IMR-90 (cell line): ENCODE results near the gene ZDHHC19. TPM values are rescaled to one million over a fixed set of nuclear protein-coding genes. Genes with fewer than 3 reads are reported as not detected.

Source experiments
- ATAC-seq: fragments of 200-7000 bp; cut with Tn5 transposase; 2 replicates; pipeline ENCODE4 v1.9.1; 2020; ENCODE audit warnings: low read depth, mild to moderate bottlenecking, moderate library complexity
- BruUV-seq: library from RNA; stranded (reverse); fragments of 400-500 nt; replicated peaks from 2 replicates; lab custom pipeline; 2021; lab: Mats Ljungman, UMichigan
- CTCF ChIA-PET: fragments of 300-600 bp; formaldehyde crosslinking; extraction: SDS; loops from one replicate; lab custom pipeline; 2021; ENCODE audit warnings: antibody characterized with exemption; lab: Yijun Ruan, JAX
- POLR2A ChIA-PET: fragments of 300-600 bp; sonication (Branson Sonifier 250); formaldehyde crosslinking; loops from one replicate; lab custom pipeline; 2022; ENCODE audit warnings: antibody characterized with exemption; ENCODE audit not compliant: unreplicated experiment; lab: Charles Lee
- DNase-seq: peaks from one replicate; pipeline ENCODE4 v3.0.0; 2013
- H2AFZ ChIP-seq: replicated peaks from 2 replicates; pipeline ENCODE3; 2013; ENCODE audit warnings: low read length, mild to moderate bottlenecking; ENCODE audit not compliant: poor library complexity
- H2AK5ac ChIP-seq: 2 replicates; pipeline ENCODE4 v1.6.1; 2013; ENCODE audit warnings: low read depth, low read length, inconsistent platforms
- H2AK9ac ChIP-seq: replicated peaks from 2 replicates; pipeline ENCODE3; 2013; ENCODE audit warnings: mild to moderate bottlenecking, low read depth, low read length, moderate library complexity; ENCODE audit not compliant: poor library complexity
- H2BK120ac ChIP-seq: 2 replicates; pipeline ENCODE4 v1.6.1; 2013; ENCODE audit warnings: low read depth, low read length, inconsistent platforms
- H2BK15ac ChIP-seq: 3 replicates; pipeline ENCODE4 v1.6.1; 2013; ENCODE audit warnings: low read depth, low read length, inconsistent platforms
- H2BK20ac ChIP-seq: 2 replicates; pipeline ENCODE4 v1.6.1; 2013; ENCODE audit warnings: low read depth, mild to moderate bottlenecking, inconsistent platforms, low read length, moderate library complexity
- H2BK5ac ChIP-seq: 2 replicates; pipeline ENCODE4 v1.6.1; 2013; ENCODE audit warnings: mild to moderate bottlenecking, low read depth, low read length, inconsistent platforms; ENCODE audit not compliant: poor library complexity, severe bottlenecking
- H3K14ac ChIP-seq: replicated peaks from 2 replicates; pipeline ENCODE4 v1.6.1; 2013; ENCODE audit warnings: low read depth, low read length, inconsistent platforms
- H3K18ac ChIP-seq: 2 replicates; pipeline ENCODE4 v1.6.1; 2013; ENCODE audit warnings: low read depth, low read length, control low read depth
- H3K23ac ChIP-seq: 2 replicates; pipeline ENCODE4 v1.6.1; 2013; ENCODE audit warnings: low read depth, low read length, inconsistent platforms
- H3K27ac ChIP-seq: 2 replicates; pipeline ENCODE4 v1.5.1; 2013; ENCODE audit warnings: mild to moderate bottlenecking, control low read depth, low read length; ENCODE audit not compliant: insufficient read depth
- H3K27me3 ChIP-seq: 2 replicates; pipeline ENCODE4 v1.6.1; 2013; ENCODE audit warnings: low read length; ENCODE audit not compliant: control insufficient read depth, insufficient read depth
- H3K36me3 ChIP-seq: 2 replicates; pipeline ENCODE4 v1.6.1; 2013; ENCODE audit warnings: low read length, mixed read lengths; ENCODE audit not compliant: control insufficient read depth, insufficient read depth
- H3K4ac ChIP-seq: 2 replicates; pipeline ENCODE4 v1.6.1; 2013; ENCODE audit warnings: low read depth, low read length, inconsistent platforms
- H3K4me1 ChIP-seq: 2 replicates; pipeline ENCODE4 v1.6.1; 2013; ENCODE audit warnings: low read length, mixed read lengths; ENCODE audit not compliant: control insufficient read depth, insufficient read depth
- H3K4me2 ChIP-seq: 2 replicates; pipeline ENCODE4 v1.6.1; 2013; ENCODE audit warnings: low read depth, mild to moderate bottlenecking, control low read depth, low read length, moderate library complexity
- H3K4me3 ChIP-seq: 2 replicates; pipeline ENCODE4 v1.5.1; 2013; ENCODE audit warnings: low read depth, mild to moderate bottlenecking, control low read depth, low read length, moderate library complexity; ENCODE audit not compliant: insufficient read depth
- H3K56ac ChIP-seq: 2 replicates; pipeline ENCODE4 v1.6.1; 2013; ENCODE audit warnings: low read length, inconsistent platforms; ENCODE audit not compliant: insufficient read depth; ENCODE audit errors: extremely low read depth
- H3K79me1 ChIP-seq, 2 experiments: 2 replicates each; pipeline ENCODE4 v1.6.1; 2013; ENCODE audit warnings: low read length in 2 of 2, inconsistent platforms in 1 of 2, low read depth in 1 of 2
- H3K9ac ChIP-seq: 2 replicates; pipeline ENCODE4 v1.6.1; 2013; ENCODE audit warnings: low read depth, low read length, control low read depth
- H3K9me1 ChIP-seq: 2 replicates; pipeline ENCODE4 v1.6.1; 2013; ENCODE audit warnings: low read length, inconsistent platforms; ENCODE audit not compliant: insufficient read depth
- H3K9me3 ChIP-seq: 2 replicates; pipeline ENCODE4 v1.6.1; 2013; ENCODE audit warnings: low read length; ENCODE audit not compliant: control insufficient read depth, insufficient read depth
- H4K20me1 ChIP-seq: 2 replicates; pipeline ENCODE4 v1.6.1; 2013; ENCODE audit warnings: low read length, inconsistent platforms; ENCODE audit not compliant: insufficient read depth
- H4K5ac ChIP-seq: 2 replicates; pipeline ENCODE4 v1.6.1; 2013; ENCODE audit warnings: mild to moderate bottlenecking, low read depth, low read length, control low read depth
- H4K8ac ChIP-seq, 2 experiments: 2 replicates each; pipeline ENCODE4 v1.6.1; 2013; ENCODE audit warnings: low read depth in 2 of 2, low read length in 2 of 2, control low read depth in 1 of 2, inconsistent platforms in 1 of 2
- H4K91ac ChIP-seq: 2 replicates; pipeline ENCODE4 v1.6.1; 2013; ENCODE audit warnings: low read depth, low read length, inconsistent platforms; ENCODE audit not compliant: insufficient read depth
- CEBPB ChIP-seq: IDR thresholded peaks from 2 replicates; pipeline ENCODE4 v1.6.1; 2012; ENCODE audit warnings: low read depth, low read length, improper control_type of control experiment
- CTCF ChIP-seq: conservative IDR thresholded peaks from 2 replicates; pipeline ENCODE4 v1.5.1; 2012; ENCODE audit warnings: mild to moderate bottlenecking, low read depth, low read length, improper control_type of control experiment
- RAD21 ChIP-seq: IDR thresholded peaks from 2 replicates; pipeline ENCODE4 v1.6.1; 2012; ENCODE audit warnings: low read length, improper control_type of control experiment
- WGBS, 2 experiments: methylation state at CpG; one replicate each; pipeline versions ENCODE4 v1.1.5 to v1.1.7; 2013; ENCODE audit warnings: missing lambda C conversion rate in 2 of 2; ENCODE audit not compliant: insufficient read length in 1 of 2; ENCODE audit errors: extremely low coverage in 2 of 2; 5-methylcytosine and 5-hydroxymethylcytosine counted together
- dilution Hi-C: fragments of 300-500 bp; cut with HindIII; formaldehyde crosslinking; loops from one replicate; pipeline ENCODE4 v1.14.3; 2018; ENCODE audit warnings: low sequenced_read_pairs; ENCODE audit not compliant: unreplicated experiment
- in situ Hi-C: fragments of 300-500 bp; cut with MboI; formaldehyde crosslinking; loops from 3 replicates; pipeline ENCODE4 v1.14.3; 2019; ENCODE audit warnings: low sequenced_read_pairs, inconsistent platforms, mixed read lengths
- intact Hi-C: fragments of 100-400 bp; cut with micrococcal nuclease; formaldehyde crosslinking; loops from 2 replicates; pipeline ENCODE4 v1.10.0; 2022
- polyA plus RNA-seq, 3 experiments: library from polyadenylated mRNA; depleted of rRNA; stranded (reverse); fragments of >200 nt; gene quantifications; 2 replicates each; pipeline ENCODE4 v1.2.3, GENCODE V29; 2012; ENCODE audit warnings: low replicate concordance in 1 of 3
- total RNA-seq: library from RNA; depleted of rRNA; stranded (reverse); fragments of >200 nt; gene quantifications from 2 replicates; pipeline ENCODE4 v1.2.3, GENCODE V29; 2012

The ZDHHC19 gene
- total and polyA plus RNA-seq, 2 of the 4 experiments (the other 2 are of a cell fraction) = 0.09 TPM; not detected in 1

- Histone ChIP-seq H3K4me1 (peaks cover 3% of the 10 kb centered on the region; the same call in 1 of the 2 replicates), H3K18ac (no peak overlapping the region), H3K56ac (no peak overlapping the region), H3K27ac (no peak overlapping the region), H3K4ac (no peak overlapping the region), H2AFZ (no peak overlapping the region), H4K5ac (no peak overlapping the region), H3K9ac (no peak overlapping the region), H3K23ac (no peak overlapping the region), H3K79me1 (no peaks in the 10 kb centered on the region), H3K36me3 (no peaks in the 10 kb centered on the region), H3K27me3 (peaks cover 17% of the 10 kb centered on the region), H4K91ac (no peak overlapping the region), H2BK20ac (no peak overlapping the region), H2AK9ac (no peak overlapping the region), H2AK5ac (no peak overlapping the region), H3K14ac (no peak overlapping the region), H3K9me3 (0 out of 2 replicates have a peak, but pooled peaks cover 1% of the 10 kb centered on the region), H3K9me1 (no peaks in the 10 kb centered on the region; the same call in 1 of the 2 replicates), H2BK5ac (no peak overlapping the region), H2BK120ac (no peak overlapping the region), H4K8ac (no peak overlapping the region), H2BK15ac (no peak overlapping the region), H3K4me2 (no peak overlapping the region), H4K20me1 (no peaks in the 10 kb centered on the region), H3K4me3 (no peak overlapping the region)
- ATAC-seq = no peak
- ChIA-PET POLR2A (no interaction called here), CTCF (no interaction called here)
- WGBS, 2 experiments = 33% methylated on average over 1 of the region's 24 CpGs; no CpG with 5 or more reads in 1 of the 2 experiments
- no peak for TF ChIP-seq RAD21
- no peak for TF ChIP-seq CEBPB
- TF ChIP-seq CTCF = no peak
- intact Hi-C loops (loop anchor here (5.0 kb wide), 1 partner anchor 352 kb away; no protein-coding TSS in a partner anchor), dilution Hi-C loops (no loop called here), in situ Hi-C loops (no loop called here)
- BruUV-seq = no TSS peak
- no peak for DNase-seq
Measured at GRCh38 chr3:196208942-196209695, 2.1 kb downstream of the ZDHHC19 start.
